OCI-LY1 (cell line): ENCODE data around the gene S100A7.

Experiments used
- EZH2 ChIP-seq: fragments of 200-600 bp; sonication (generic), shearing (Covaris generic); IDR thresholded peaks from 2 replicates; pipeline ENCODE4 v1.8.0; 2017; ENCODE audit warnings: borderline replicate concordance, mixed run types, mild to moderate bottlenecking, antibody characterized with exemption, low read length, moderate library complexity, mixed read lengths
- TF ChIP-seq, protein P1 (sequence below): fragments of 200-600 bp; sonication (generic), shearing (Covaris generic); IDR thresholded peaks from 2 replicates; pipeline ENCODE4 v1.5.1; 2017; ENCODE audit warnings: mild to moderate bottlenecking, antibody characterized with exemption, low read length, moderate library complexity, mixed read lengths

DNA sequence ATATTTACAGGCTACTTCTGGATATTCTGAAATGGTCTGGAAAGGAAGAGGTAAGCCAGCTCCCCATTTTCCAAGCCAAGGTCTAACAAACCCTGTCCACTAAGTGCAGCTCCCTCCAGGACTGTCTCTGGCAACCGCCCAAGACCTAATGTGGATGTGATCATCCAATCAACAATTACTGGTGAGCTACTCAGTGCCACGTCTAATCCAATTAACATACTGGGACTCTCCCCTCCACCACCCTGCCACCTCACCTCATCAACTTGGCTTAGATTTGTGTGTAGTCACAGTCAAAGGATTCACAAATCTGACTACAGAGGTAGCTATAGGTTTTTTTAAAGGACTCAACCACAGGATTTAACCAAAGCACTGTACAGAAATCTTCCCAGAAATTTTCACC is 25.4 kb upstream of the S100A7 start:
- TF ChIP-seq, protein P1, sequence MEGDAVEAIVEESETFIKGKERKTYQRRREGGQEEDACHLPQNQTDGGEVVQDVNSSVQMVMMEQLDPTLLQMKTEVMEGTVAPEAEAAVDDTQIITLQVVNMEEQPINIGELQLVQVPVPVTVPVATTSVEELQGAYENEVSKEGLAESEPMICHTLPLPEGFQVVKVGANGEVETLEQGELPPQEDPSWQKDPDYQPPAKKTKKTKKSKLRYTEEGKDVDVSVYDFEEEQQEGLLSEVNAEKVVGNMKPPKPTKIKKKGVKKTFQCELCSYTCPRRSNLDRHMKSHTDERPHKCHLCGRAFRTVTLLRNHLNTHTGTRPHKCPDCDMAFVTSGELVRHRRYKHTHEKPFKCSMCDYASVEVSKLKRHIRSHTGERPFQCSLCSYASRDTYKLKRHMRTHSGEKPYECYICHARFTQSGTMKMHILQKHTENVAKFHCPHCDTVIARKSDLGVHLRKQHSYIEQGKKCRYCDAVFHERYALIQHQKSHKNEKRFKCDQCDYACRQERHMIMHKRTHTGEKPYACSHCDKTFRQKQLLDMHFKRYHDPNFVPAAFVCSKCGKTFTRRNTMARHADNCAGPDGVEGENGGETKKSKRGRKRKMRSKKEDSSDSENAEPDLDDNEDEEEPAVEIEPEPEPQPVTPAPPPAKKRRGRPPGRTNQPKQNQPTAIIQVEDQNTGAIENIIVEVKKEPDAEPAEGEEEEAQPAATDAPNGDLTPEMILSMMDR = no peak
- TF ChIP-seq EZH2 = no peak
